Right lobe of liver (tissue), 4 donors: ENCODE measurements around the gene SLC10A1.

Experiments
- CTCF ChIP-seq, 4 donors: fragments of 200-600 bp in 3 of 4; fragments of 450-650 bp in 1 of 4; IDR thresholded peaks; one replicate each; pipeline versions ENCODE4 v1.5.1 to v1.8.0; 2016 to 2022; ENCODE audit warnings: antibody characterized with exemption in 4 of 4, mild to moderate bottlenecking in 2 of 4
- POLR2A ChIP-seq: fragments of 450-650 bp; IDR thresholded peaks from one replicate; pipeline ENCODE4 v1.6.1; 2017; ENCODE audit warnings: antibody characterized with exemption, mild to moderate bottlenecking
- donor health status: DM: no; HTN: no; CAD: no.
- donor health status: DM: no; HTN: no; CAD: no.
- donor health status: DM: no; HTN: yes; CAD: no.

- TF ChIP-seq POLR2A (no peak), CTCF (IDR thresholded peaks at IDR 0.05) (no peak)
Observed at GRCh38 chr14:69804902-69805301, 7.9 kb upstream of the SLC10A1 start.
